H7 (cell line): ENCODE data around the gene CYP17A1. TPM values are rescaled to one million over a fixed set of nuclear protein-coding genes. Genes with fewer than 3 reads are reported as not detected.
"Not testable (repeated sequence)": the region's sequence is repeated elsewhere in the genome, so short reads cannot be mapped to it uniquely, and the experiment has no call there.

Experiments
- DNase-seq: peaks from one replicate; pipeline ENCODE4 v3.0.0; 2012
- H3K27me3 ChIP-seq: 2 replicates; pipeline ENCODE4 v1.6.0; 2011; ENCODE audit warnings: mild to moderate bottlenecking, low read length; ENCODE audit not compliant: control insufficient read depth, insufficient read depth
- H3K36me3 ChIP-seq: replicated peaks from 2 replicates; pipeline ENCODE4 v1.5.1; 2011; ENCODE audit warnings: low read length; ENCODE audit not compliant: control insufficient read depth, insufficient read depth
- H3K4me3 ChIP-seq: 2 replicates; pipeline ENCODE4 v1.5.1; 2011; ENCODE audit warnings: low read depth, mild to moderate bottlenecking, control low read depth, low read length, moderate library complexity; ENCODE audit not compliant: insufficient read depth
- total RNA-seq: library from RNA; depleted of rRNA; stranded (reverse); fragments of >200 nt; shearing (Covaris generic); gene quantifications from 2 replicates; pipeline ENCODE4 v1.2.3, GENCODE V29; 2014

CYP17A1 gene
- total RNA-seq, 1 experiment from 2014 or later, result not detected

GRCh38 chr10:102824664-102825063, 12.5 kb downstream of the CYP17A1 start:
- H3K4me3 ChIP-seq, result no peak overlapping the region

GRCh38 chr10:102822222-102822621, 15.0 kb downstream of the CYP17A1 start:
- no peak for DNase-seq
- Histone ChIP-seq H3K4me3 (no peak overlapping the region), H3K27me3 (no peaks in the 10 kb centered on the region), H3K36me3 (no peaks in the 10 kb centered on the region)

More at GRCh38 chr10:102824664-102825063, 12.5 kb downstream of the CYP17A1 start:
- no peaks in the 10 kb centered on the region for H3K27me3 ChIP-seq
- no peak for DNase-seq
- no peaks in the 10 kb centered on the region for H3K36me3 ChIP-seq

- not testable (repeated sequence) for H3K4me3 ChIP-seq, H3K36me3 ChIP-seq, DNase-seq, H3K27me3 ChIP-seq
Observed at GRCh38 chr10:102820008-102820407, 17.2 kb downstream of the CYP17A1 start.

- no peaks in the 10 kb centered on the region for H3K27me3 ChIP-seq
- DNase-seq, result no peak
- H3K4me3 ChIP-seq, result no peak overlapping the region
- H3K36me3 ChIP-seq, result no peaks in the 10 kb centered on the region; the same call in 1 of the 2 replicates
Observed at GRCh38 chr10:102819054-102819453, 18.2 kb downstream of the CYP17A1 start.

GRCh38 chr10:102817175-102817574, 20.0 kb downstream of the CYP17A1 start:
- Histone ChIP-seq H3K4me3 (no peak overlapping the region), H3K27me3 (no peaks in the 10 kb centered on the region), H3K36me3 (no peaks in the 10 kb centered on the region; the same call in none of the 2 replicates)
- no peak for DNase-seq

GRCh38 chr10:102815790-102816549, 21.2 kb downstream of the CYP17A1 start:
- H3K36me3 ChIP-seq, result peaks cover 2% of the 10 kb centered on the region
- DNase-seq, result no peak
- H3K4me3 ChIP-seq, result no peak overlapping the region
- no peaks in the 10 kb centered on the region for H3K27me3 ChIP-seq

- no peak for DNase-seq
- no peaks in the 10 kb centered on the region for H3K27me3 ChIP-seq
Observed at GRCh38 chr10:102814873-102815661, 22.1 kb downstream of the CYP17A1 start.

GRCh38 chr10:102814453-102814871, 22.8 kb downstream of the CYP17A1 start:
- Histone ChIP-seq H3K36me3 (peaks cover 2% of the 10 kb centered on the region), H3K27me3 (no peaks in the 10 kb centered on the region), H3K4me3 (no peak overlapping the region)
- no peak for DNase-seq

More at GRCh38 chr10:102814873-102815661, 22.1 kb downstream of the CYP17A1 start:
- Histone ChIP-seq H3K36me3 (peaks cover 2% of the 10 kb centered on the region), H3K4me3 (no peak overlapping the region)

- Histone ChIP-seq H3K27me3 (no peaks in the 10 kb centered on the region), H3K4me3 (no peak overlapping the region), H3K36me3 (peaks cover 2% of the 10 kb centered on the region)
- DNase-seq, result no peak
Observed at GRCh38 chr10:102813734-102814452, 23.3 kb downstream of the CYP17A1 start.

- DNase-seq, result no peak
- H3K4me3 ChIP-seq, result no peak overlapping the region
- H3K36me3 ChIP-seq, result peaks cover 2% of the 10 kb centered on the region
- H3K27me3 ChIP-seq, result no peaks in the 10 kb centered on the region
Observed at GRCh38 chr10:102813017-102813541, 24.1 kb downstream of the CYP17A1 start.

GRCh38 chr10:102812231-102812876, 24.9 kb downstream of the CYP17A1 start:
- Histone ChIP-seq H3K4me3 (no peak overlapping the region), H3K27me3 (no peaks in the 10 kb centered on the region), H3K36me3 (peaks cover 2% of the 10 kb centered on the region)
- no peak for DNase-seq

GRCh38 chr10:102811346-102811745, 25.9 kb downstream of the CYP17A1 start:
- H3K36me3 ChIP-seq, result peaks cover 2% of the 10 kb centered on the region
- H3K4me3 ChIP-seq, result no peak overlapping the region
- H3K27me3 ChIP-seq, result no peaks in the 10 kb centered on the region
- DNase-seq, result no peak

- Histone ChIP-seq H3K36me3 (peaks cover 3% of the 10 kb centered on the region), H3K4me3 (no peak overlapping the region), H3K27me3 (no peaks in the 10 kb centered on the region)
- DNase-seq, result no peak
Observed at GRCh38 chr10:102808380-102808779, 28.8 kb downstream of the CYP17A1 start.
